Keratinocyte (primary cell): Measurements from ENCODE around the gene ASTN2. TPM values are rescaled to one million over a fixed set of nuclear protein-coding genes. Genes with fewer than 3 reads are reported as not detected.

ENCODE experiments used
- DNase-seq: peaks from one replicate; pipeline ENCODE4 v3.0.0-alpha.2; 2011; ENCODE audit warnings: low read depth, missing footprints, low spot score
- FAIRE-seq: peaks from 2 replicates; lab custom pipeline; 2011; peaks lifted over from hg19 to GRCh38; lab: Jason Lieb, UNC
- H2AFZ ChIP-seq: 2 replicates; pipeline ENCODE4 v1.6.0; 2012; ENCODE audit warnings: low read length, control low read depth, inconsistent platforms; ENCODE audit not compliant: control insufficient read depth
- H3K27ac ChIP-seq: 2 replicates; pipeline ENCODE4 v1.5.1; 2011; ENCODE audit warnings: low read length; ENCODE audit not compliant: control insufficient read depth, insufficient read depth
- H3K27me3 ChIP-seq: 3 replicates; pipeline ENCODE4 v1.6.0; 2011; ENCODE audit warnings: low read length; ENCODE audit not compliant: control insufficient read depth, insufficient read depth; ENCODE audit errors: extremely low read depth
- H3K36me3 ChIP-seq, 2 experiments: 2 replicates in 1 of 2; 3 replicates in 1 of 2; pipeline ENCODE4 v1.5.1; 2011; ENCODE audit warnings: low read length in 2 of 2, mild to moderate bottlenecking in 1 of 2; ENCODE audit not compliant: control insufficient read depth in 2 of 2, insufficient read depth in 2 of 2; ENCODE audit errors: extremely low read depth in 1 of 2
- H3K4me1 ChIP-seq: 3 replicates; pipeline ENCODE4 v1.5.1; 2011; ENCODE audit warnings: low read length; ENCODE audit not compliant: control insufficient read depth, insufficient read depth; ENCODE audit errors: extremely low read depth
- H3K4me2 ChIP-seq: 3 replicates; pipeline ENCODE4 v1.6.0; 2011; ENCODE audit warnings: low read depth, low read length; ENCODE audit not compliant: control insufficient read depth, insufficient read depth; ENCODE audit errors: extremely low read depth
- H3K4me3 ChIP-seq, 3 experiments: fragments of 200-600 bp in 1 of 3; sonication (generic) in 1 of 3; 2 replicates in 2 of 3; 3 replicates in 1 of 3; pipeline ENCODE4 v1.5.1; 2011 to 2016; ENCODE audit warnings: low read length in 3 of 3, mild to moderate bottlenecking in 3 of 3, control low read depth in 2 of 3, inconsistent platforms in 1 of 3, low read depth in 1 of 3, mixed read lengths in 1 of 3, mixed run types in 1 of 3, moderate library complexity in 1 of 3; ENCODE audit not compliant: control insufficient read depth in 2 of 3, insufficient read depth in 2 of 3; ENCODE audit errors: extremely low read depth in 1 of 3
- H3K79me2 ChIP-seq: 2 replicates; pipeline ENCODE4 v1.6.0; 2012; ENCODE audit warnings: low read length; ENCODE audit not compliant: control insufficient read depth, insufficient read depth
- H3K9ac ChIP-seq: 3 replicates; pipeline ENCODE4 v1.6.0; 2011; ENCODE audit warnings: low read length; ENCODE audit not compliant: control insufficient read depth, insufficient read depth; ENCODE audit errors: extremely low read depth
- H3K9me1 ChIP-seq: 3 replicates; pipeline ENCODE4 v1.6.0; 2011; ENCODE audit warnings: low read length; ENCODE audit not compliant: control insufficient read depth, insufficient read depth; ENCODE audit errors: extremely low read depth
- H3K9me3 ChIP-seq: 2 replicates; pipeline ENCODE4 v1.5.1; 2012; ENCODE audit warnings: low read depth, low read length; ENCODE audit not compliant: control insufficient read depth
- H4K20me1 ChIP-seq: 3 replicates; pipeline ENCODE4 v1.6.0; 2011; ENCODE audit warnings: low read length; ENCODE audit not compliant: control insufficient read depth, insufficient read depth; ENCODE audit errors: extremely low read depth
- EZH2 ChIP-seq: IDR thresholded peaks from one replicate; pipeline ENCODE4 v1.6.1; 2012; ENCODE audit warnings: inconsistent platforms, mild to moderate bottlenecking, low read length, moderate library complexity
- dilution Hi-C: fragments of 300-500 bp; cut with MboI; formaldehyde crosslinking; loops from one replicate; pipeline ENCODE4 v1.7.0; 2020; ENCODE audit warnings: low sequenced_read_pairs; ENCODE audit not compliant: extremely low pct_ligation_motif_present
- polyA plus RNA-seq, 5 experiments: library from polyadenylated mRNA; depleted of rRNA in 3 of 5; stranded (reverse) in 3 of 5; stranded (forward) in 1 of 5; unstranded in 1 of 5; fragments of >200 nt; gene quantifications; 1 replicate in 1 of 5; 2 replicates in 3 of 5; 3 replicates in 1 of 5; pipeline versions ENCODE4 v1.2.1 to v1.2.3, GENCODE V29; 2011 to 2012; ENCODE audit warnings: missing spikeins in 2 of 5, low read depth in 1 of 5, low replicate concordance in 1 of 5
- TF ChIP-seq, protein P1 (sequence below), 3 experiments: IDR thresholded peaks in 1 of 3; conservative IDR thresholded peaks in 1 of 3; optimal IDR thresholded peaks in 1 of 3; 2 replicates in 2 of 3; 3 replicates in 1 of 3; pipeline versions ENCODE3 to v1.5.1; 2011; ENCODE audit warnings: low read length in 3 of 3, mild to moderate bottlenecking in 3 of 3, moderate library complexity in 2 of 3, control low read depth in 1 of 3, inconsistent platforms in 1 of 3; ENCODE audit not compliant: insufficient read depth in 2 of 3; ENCODE audit errors: extremely low read depth in 1 of 3

ASTN2 gene
- polyA plus RNA-seq, 1 donor (not counting 4 experiments of a cell fraction or from before 2014, with no cell fraction given) = 0.31 TPM

GRCh38 chr9:116789081-116789480, 625.8 kb downstream of the ASTN2 start:
- Histone ChIP-seq H3K4me2 (no peak overlapping the region), H3K4me1 (no peaks in the 10 kb centered on the region), H2AFZ (no peak overlapping the region), H3K36me3 (no peaks in the 10 kb centered on the region), H3K4me3 (no peak overlapping the region), H3K27ac (no peak overlapping the region), H3K9me3 (no peaks in the 10 kb centered on the region), H3K27me3 (no peaks in the 10 kb centered on the region), H3K9me1 (no peaks in the 10 kb centered on the region), H4K20me1 (no peaks in the 10 kb centered on the region), H3K9ac (no peak overlapping the region), H3K79me2 (no peaks in the 10 kb centered on the region)
- TF ChIP-seq EZH2 = no peak
- dilution Hi-C loops = no loop called here
- no peak for FAIRE-seq
- DNase-seq = no peak

GRCh38 chr9:116786737-116787136, 628.1 kb downstream of the ASTN2 start:
- DNase-seq (no peak), FAIRE-seq (no peak)
- Histone ChIP-seq H3K9me3 (no peaks in the 10 kb centered on the region), H3K4me2 (no peak overlapping the region), H3K36me3 (no peaks in the 10 kb centered on the region), H3K4me3 (no peak overlapping the region), H2AFZ (no peak overlapping the region), H3K27me3 (no peaks in the 10 kb centered on the region), H3K9me1 (no peaks in the 10 kb centered on the region), H3K27ac (no peak overlapping the region), H3K79me2 (no peaks in the 10 kb centered on the region), H3K9ac (no peak overlapping the region), H4K20me1 (no peaks in the 10 kb centered on the region), H3K4me1 (no peaks in the 10 kb centered on the region)
- TF ChIP-seq EZH2 = no peak
- TF ChIP-seq, protein P1, sequence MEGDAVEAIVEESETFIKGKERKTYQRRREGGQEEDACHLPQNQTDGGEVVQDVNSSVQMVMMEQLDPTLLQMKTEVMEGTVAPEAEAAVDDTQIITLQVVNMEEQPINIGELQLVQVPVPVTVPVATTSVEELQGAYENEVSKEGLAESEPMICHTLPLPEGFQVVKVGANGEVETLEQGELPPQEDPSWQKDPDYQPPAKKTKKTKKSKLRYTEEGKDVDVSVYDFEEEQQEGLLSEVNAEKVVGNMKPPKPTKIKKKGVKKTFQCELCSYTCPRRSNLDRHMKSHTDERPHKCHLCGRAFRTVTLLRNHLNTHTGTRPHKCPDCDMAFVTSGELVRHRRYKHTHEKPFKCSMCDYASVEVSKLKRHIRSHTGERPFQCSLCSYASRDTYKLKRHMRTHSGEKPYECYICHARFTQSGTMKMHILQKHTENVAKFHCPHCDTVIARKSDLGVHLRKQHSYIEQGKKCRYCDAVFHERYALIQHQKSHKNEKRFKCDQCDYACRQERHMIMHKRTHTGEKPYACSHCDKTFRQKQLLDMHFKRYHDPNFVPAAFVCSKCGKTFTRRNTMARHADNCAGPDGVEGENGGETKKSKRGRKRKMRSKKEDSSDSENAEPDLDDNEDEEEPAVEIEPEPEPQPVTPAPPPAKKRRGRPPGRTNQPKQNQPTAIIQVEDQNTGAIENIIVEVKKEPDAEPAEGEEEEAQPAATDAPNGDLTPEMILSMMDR (optimal IDR thresholded peaks at IDR 0.05 in 1 of 3, IDR thresholded peaks at IDR 0.05 in 1 of 3, conservative IDR thresholded peaks at IDR 0.05 in 1 of 3; ENCODE audit: extremely low read depth in 1 of 3, insufficient read depth in 2 of 3, low read length in 3 of 3) = no peak
- dilution Hi-C loops = no loop called here

- Histone ChIP-seq H3K4me3 (no peak overlapping the region), H3K79me2 (no peaks in the 10 kb centered on the region), H4K20me1 (no peaks in the 10 kb centered on the region), H3K4me2 (no peak overlapping the region), H3K9me3 (no peaks in the 10 kb centered on the region), H3K9me1 (no peaks in the 10 kb centered on the region), H3K36me3 (no peaks in the 10 kb centered on the region), H3K27ac (no peak overlapping the region), H3K27me3 (peaks cover 4% of the 10 kb centered on the region), H3K4me1 (no peaks in the 10 kb centered on the region), H3K9ac (no peak overlapping the region), H2AFZ (no peak overlapping the region)
- dilution Hi-C loops = no loop called here
- TF ChIP-seq EZH2 = no peak
- TF ChIP-seq, protein P1 (optimal IDR thresholded peaks at IDR 0.05 in 1 of 3, IDR thresholded peaks at IDR 0.05 in 1 of 3, conservative IDR thresholded peaks at IDR 0.05 in 1 of 3; ENCODE audit: extremely low read depth in 1 of 3, insufficient read depth in 2 of 3, low read length in 3 of 3) = no peak
- FAIRE-seq (no peak), DNase-seq (no peak)
Measured at GRCh38 chr9:116777116-116777515, 637.7 kb downstream of the ASTN2 start.
